ENCODE measurements around the gene C1orf232.

The C1orf232 gene

DNA sequence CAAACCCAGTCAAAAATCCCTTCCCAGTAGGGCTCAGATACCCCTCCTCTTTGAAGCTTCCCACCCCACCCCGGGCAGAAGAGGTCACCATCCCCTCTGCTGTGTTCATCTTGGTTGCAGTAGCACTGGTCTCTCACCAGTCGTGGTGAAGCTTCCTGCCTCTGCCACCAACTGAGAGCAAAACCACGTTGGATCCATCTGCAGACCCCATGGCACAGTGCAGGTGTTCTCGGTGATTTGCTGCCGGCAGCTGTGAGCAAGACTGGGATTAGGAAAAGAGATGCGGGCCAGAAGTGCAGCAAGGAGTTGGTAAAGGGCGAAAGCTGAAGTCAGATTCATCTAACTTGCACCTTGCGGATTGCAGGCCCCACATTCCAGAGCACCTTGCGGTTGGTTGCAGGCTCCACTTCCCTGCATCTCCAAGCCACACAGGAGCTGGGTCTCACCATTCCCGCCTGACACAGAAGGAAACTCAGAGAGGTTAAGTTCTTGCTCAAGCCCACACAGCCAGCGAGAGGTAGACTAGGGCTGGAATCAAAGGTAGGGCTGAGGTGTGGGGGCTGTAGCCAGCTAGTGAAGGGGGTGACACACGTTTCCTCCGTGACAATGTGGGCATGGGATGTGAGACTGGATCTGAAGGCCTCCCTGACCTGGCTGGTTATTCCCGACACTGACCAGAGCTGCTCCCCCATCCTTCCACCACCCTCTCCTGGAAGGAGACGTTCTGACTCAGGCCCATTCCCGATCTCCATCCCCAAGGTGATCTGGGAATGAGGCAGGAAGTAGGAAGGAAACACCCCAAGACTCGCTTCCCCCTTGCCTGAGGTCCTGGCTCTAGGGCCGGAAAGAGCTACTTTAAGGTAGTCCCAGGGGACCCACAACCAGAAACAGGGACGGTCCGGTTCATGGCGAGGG, 13.1 kb downstream of the C1orf232 start:
- no peak for DNase-seq

DNA sequence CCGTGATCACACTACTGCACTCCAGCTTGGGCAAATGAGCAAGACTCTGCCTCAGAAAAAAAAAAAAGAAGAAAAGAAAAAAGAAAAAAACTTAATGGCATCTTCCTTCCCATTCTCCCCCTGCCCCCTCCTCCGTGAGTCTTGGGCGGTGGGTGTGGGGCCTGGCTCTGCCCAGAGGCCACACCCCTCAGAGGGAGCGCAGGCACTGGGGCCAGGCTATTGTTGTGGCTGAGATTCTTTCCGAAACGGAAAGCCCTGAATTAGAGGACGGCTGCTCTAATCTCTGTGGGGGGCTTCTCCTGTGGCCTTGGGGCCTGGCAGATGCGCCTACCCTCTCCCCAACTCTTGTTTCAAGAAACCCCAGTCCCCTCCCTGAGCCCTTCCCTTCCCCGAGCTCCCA, 14.0 kb downstream of the C1orf232 start:
- no peak for DNase-seq

DNA sequence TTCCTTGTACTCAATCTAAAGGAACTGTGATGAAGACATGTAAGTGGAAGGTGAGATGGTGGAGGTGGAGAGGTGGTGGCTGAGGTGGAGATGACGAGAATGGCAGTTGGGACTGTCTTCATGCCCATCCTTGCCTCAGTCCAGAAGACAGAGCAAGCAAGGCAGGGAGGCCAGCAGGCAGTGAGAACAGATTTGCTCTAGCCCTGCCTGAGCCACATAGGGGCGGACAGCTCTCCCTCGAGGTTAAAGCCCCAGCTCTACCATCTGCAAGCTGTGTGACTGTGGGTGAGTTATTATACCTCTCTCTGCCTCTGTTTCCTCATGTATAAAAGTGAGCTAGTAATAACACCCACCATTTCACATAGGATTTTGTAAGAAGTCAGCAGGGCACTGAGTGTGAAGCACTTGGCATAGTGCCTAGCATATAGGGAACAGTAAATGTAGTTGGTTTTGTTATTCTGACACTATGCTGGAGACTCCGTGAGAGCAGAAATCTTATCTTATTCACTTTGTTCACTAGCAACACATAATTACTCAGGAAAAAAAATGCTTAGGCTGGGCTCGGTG, 14.7 kb downstream of the C1orf232 start:
- DNase-seq, result no peak

DNA sequence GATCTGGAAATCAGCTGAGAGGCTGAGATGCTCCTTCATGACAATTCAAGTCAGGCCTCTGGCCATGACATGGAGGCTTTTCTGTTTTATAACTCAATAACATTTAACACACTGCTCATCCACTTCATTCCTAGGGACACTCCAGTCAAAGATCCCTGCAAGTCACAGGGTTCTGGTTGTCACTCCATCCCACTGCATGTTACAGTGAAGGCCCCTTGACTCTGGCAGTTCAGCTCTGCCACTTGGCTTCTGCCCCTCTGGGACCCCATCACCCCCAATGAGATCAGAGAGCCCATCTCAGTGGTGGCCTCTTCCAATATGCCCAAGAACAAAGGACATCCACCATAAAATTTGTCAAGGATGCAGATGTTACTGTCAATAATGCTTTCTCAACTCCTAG, 19.9 kb downstream of the C1orf232 start:
- no peak for DNase-seq

DNA sequence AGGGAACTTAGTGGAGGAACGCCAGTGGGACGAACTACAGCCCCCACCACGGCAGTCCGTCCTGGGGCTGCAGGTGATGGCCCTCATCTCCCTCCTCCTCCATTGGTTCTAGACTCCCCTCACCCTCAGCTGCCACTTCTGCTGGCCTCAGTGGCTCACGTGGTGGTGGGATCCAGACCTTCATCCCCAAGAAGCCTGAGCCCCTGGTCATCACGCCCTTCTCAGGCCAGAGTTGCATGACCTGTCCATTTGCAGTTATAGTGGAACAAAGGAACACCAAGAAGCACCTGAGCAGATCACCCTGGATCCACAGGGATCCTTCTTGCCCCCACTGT, 22.8 kb downstream of the C1orf232 start:
- no peak for DNase-seq

DNA sequence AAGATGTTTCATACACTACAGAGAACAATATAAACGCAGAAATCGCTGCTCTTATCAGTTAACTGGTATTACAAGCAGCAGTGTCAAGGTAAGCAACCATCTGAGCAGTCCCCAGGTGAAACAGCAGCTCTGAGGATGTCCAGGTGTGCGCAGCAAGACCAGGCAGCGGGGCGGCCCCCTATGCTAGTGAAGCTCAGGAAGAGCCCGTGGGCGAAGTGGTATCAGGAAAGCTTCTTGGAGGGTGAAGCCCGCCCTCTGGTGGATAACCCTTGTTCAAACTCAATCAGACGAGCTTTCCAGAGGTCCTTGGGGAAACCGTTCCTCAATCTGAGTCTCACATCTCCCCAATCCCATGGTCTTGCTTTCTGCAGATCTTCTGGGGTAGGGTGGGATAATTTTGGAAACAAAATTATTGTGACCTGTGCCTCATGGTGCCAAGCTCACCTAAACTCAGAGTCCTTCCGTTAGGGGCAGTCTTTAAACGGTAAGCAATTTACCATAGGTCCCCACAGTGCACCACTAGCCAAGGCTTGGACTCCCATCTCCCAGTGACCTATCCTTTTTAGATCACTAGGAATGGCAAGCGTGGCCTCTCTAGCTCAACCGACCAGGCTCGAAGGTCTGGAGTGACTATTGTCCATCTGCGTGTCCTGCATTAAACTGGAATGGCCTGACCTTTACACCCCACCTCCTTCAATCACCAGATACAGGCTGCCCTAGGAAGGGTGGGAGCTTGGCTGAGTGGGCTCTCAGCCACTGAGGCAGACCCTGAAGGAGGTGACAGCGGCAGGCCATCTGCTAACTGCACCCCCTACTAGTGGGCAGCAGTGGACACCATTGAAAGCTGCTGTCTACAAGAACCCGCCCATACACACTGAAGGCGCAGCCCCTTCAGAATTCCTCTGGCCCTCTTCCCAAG, 23.5 kb downstream of the C1orf232 start:
- DNase-seq, result no peak

DNA sequence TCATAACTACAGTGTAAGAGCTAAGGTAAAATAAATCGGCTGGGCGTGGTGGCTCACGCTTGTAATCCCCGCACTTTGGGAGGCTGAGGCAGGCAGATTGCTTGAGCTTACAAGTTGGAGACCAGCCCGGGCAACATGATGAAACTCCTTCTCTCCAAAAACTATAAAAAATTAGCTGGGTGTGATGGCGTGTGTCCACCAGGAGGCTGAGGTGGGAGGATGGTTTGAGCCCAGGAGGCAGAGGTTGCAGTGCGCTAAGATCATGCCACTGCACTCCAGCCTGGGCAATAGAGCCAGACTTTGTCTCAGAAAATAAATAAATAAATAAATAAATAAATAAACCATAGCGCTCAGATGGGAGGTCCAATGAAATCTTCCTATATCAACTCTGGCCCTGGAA, 26.6 kb downstream of the C1orf232 start:
- DNase-seq, result no peak

DNA sequence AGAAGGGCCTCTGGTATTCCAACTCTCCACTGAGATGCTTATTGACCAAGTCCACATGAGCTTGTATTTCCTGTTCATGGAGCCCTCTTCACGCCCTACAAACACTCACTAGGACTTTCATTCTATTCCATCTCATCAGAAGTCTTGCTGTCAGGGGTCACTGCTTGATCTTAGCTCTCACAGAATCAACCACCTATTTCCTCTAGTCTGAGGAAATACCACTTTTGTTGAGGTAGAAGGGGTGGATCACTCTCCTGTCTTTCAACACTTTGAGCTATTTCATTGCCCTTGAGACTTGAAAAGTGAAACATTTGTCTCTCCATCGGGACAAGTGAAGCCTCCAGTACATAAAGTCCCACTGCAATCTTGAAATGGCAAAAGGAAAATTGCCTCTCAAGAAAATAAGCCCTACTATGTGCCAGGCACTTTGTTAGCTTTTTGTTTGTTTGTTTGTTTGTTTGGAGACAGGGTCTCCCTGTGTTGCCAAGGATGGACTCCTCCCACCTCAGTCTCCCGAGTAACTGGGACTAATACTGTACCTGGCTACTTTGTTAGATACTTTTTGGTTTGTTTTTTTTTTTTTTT, 29.7 kb downstream of the C1orf232 start:
- no peak for DNase-seq

DNA sequence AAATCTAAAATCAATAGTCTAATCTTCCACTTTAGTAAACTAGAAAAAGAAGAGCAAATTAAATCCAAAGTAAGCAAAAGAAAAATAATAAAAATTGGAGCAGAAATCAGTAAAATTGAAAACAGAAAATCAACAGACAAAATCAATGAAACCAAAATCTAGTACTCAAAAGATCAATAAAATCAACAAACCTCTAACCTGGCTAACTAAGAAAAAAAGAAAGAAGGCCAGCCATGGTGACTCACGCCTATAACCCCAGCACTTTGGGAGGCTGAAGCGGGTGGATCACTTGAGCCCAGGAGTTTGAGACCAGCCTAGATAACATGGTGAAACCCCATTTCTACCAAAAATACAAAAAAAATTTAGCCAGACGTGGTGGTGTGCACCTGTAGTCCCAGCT, 34.3 kb downstream of the C1orf232 start:
- DNase-seq, result no peak

DNA sequence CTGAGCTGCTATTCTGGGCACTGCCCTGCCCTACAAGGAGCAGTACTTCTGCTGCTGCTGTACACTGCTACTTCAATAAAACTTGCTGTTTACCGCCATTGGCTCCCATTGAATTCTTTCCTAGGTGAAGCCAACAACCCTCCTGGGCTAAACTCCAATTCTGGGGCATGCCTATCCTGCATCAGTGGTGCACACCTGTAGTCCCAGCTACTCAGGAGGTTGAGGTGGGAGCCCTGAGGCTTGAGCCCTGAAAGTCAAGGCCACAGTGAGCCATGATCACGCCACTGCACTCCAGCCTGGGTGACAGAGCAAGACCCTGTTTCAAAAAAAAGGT, 36.0 kb downstream of the C1orf232 start:
- DNase-seq, result no peak

DNA sequence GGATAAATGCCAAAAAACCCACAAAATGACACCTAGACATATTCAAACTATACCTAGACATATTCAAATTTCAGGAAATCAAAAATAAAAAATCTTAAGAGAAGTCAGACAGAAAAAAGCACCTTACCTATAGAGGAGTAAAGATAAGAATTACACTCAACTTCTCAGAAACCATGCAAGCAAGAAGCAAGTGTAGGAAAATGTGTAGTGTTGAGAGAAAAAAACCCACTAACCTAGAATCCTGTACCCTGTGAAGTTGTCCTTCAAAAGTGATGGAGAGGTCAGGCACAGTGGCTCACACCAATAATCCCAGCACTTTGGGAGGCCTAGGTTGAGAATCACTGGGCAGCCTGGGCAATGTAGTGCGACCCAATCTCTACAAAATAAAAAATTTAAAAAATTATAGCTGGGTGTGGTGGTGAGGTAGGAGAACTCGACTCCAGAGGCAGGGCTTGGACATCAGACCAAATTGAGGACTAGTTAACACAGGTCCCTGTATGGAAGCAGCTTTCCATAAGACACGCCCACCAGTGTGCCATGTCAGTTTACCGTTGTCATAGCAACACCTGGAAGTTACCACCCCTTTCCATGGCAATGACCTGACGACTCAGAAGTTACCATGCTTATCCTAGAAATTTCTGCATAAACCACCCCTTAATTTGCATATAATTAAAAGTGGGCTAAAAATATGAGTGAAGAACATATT, 36.5 kb downstream of the C1orf232 start:
- no peak for DNase-seq

DNA sequence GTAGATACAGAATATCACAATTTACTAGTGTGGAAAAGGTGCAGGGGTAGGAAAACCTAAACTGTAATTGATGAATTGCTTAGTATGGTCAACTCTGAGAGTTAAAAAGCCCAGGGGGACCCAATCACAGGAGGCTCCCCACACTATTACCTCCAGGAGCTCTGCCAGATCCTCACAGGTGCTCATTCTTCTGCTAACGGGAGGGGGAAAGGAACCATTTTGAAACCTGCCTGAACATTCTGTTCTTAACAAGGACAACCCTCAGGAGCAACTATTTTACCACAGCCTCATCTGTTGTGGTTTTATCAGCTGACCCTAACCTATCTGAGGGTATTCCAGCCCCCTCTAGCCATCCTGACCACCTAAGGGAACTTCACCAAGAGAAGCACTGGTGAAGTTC, 38.1 kb downstream of the C1orf232 start:
- DNase-seq, result no peak

DNA sequence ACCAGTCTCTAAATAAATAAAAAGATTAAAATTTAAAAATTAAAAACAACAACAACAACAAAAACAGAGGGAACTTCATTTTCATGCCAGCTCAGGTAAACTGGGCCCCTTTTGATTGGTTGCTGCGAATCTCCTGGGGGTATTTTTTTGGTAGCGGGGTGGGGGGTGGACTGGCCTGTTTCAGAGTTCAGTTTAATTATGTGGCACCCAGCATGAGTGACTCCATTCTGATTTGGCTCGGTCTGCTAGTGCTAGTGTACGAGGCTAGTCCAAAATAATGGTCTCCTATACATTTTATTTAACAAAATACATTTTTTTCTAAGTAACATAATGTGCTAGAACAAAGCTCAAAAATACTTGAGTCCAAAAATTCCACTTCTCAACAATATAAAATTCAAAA, 39.0 kb downstream of the C1orf232 start:
- DNase-seq, result no peak

DNA sequence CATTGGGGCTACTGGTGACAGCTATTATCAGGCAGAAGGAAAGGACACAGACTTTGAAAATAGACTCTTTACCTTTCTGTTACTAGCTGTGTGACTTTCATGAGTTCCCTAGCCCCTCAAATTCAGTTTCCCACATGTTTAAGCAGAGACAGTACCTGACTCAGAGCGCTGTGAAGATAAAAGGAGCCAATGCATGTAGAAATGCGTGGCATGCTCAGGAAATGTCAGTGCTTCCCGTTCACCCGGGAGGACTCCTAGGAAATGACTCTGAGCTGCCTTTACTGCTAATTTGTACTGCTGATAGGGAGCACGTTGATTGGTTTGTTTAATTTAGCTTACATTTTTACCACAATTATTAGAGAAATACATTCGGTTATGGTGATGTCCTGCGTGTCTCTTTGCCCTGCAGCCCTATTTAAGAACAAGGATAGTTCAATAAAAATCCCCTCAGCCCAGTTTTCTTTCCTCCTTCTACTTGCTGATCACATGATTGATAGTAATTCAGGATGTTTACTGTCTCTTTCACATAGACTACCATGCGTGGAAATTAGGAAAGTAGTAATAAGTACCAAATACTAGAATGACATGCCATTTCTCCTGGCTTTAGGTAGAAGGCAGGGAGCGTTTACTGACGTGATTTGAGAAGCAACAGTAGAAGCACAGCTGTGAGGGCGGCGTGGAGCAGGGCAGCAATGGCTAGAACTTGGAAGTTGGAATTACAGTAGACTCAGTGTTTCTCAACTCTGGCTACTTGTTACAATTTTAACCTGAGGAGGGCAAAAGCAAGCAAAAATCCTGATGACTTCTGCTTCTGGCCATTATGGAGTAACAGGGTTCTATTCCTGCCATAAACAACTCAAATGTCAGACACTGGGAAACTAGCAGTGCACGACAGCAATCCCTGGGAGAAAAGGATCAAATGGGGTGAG, 41.3 kb downstream of the C1orf232 start:
- no peak for DNase-seq

DNA sequence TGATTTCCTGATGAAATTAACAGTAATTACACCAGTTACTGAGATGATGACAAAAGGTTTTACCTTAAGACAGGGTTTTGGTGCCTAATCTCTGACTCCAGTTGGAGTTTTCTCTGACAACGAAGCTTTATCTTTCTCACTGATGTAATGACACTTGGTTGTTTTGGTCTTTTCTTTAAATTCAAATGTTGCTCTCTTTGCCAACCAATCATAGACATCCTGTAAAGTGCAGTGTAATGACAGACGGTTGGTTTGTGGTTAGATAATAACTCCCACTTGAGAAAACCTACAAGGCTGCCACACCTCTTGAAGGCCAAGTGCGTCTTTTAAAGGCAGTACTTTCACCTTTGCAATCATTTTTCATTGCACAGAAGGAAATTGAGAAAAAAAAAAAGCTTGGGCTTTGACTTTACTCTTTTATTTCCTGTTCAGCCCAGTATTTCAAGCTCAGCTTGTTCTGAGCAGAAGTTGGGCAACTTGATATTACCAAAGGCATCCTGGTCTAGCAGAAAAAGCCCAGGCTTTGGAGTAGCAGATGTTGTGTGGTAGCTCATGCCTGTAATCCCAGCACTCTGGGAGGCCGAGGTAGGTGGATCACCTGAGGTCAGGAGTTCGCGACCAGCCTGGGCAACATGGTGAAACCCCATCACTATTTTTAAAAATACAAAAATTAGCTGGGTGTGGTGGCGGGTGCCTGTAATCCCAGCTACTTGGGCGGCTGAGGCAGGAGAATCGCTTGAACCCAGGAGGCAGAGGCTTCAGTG, 42.3 kb downstream of the C1orf232 start:
- DNase-seq, result peak; percentile 83

DNA sequence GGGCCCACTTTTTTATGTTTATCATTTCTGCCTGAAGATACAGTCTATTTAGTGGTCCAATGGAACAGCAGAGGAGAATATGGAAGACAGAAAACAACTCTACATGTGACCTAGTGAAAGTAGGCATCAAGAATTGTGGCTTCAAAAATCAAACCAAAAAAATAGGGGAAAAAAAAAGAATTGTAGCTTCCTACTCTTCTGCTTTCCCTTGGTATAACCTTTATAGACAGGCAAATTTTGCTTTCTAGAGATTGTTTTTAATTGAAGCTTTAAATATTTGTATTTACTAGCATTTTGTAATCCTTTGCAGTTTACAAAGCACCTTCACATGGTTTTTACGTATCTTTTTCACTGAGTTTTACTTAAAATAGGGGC, 42.8 kb downstream of the C1orf232 start:
- DNase-seq, result no peak

DNA sequence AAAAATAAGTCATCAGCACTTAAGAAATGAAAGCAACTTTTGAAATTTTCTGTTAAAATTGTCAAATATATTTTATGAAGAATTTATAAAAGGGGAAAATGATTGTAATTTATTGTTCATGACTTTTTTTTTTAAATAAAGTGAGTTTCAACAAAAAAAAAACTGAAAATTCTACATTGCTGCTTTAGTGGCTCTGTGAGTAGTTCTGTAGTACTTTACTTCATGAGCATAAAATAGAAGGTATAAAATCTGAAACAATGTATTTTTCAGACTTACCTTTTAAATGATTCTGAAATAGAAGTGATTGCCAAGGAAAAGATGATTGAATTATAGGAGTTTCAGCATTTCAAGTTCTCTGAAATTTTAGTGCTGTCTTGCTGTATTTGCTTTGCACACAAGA, 43.4 kb downstream of the C1orf232 start:
- DNase-seq, result no peak

DNA sequence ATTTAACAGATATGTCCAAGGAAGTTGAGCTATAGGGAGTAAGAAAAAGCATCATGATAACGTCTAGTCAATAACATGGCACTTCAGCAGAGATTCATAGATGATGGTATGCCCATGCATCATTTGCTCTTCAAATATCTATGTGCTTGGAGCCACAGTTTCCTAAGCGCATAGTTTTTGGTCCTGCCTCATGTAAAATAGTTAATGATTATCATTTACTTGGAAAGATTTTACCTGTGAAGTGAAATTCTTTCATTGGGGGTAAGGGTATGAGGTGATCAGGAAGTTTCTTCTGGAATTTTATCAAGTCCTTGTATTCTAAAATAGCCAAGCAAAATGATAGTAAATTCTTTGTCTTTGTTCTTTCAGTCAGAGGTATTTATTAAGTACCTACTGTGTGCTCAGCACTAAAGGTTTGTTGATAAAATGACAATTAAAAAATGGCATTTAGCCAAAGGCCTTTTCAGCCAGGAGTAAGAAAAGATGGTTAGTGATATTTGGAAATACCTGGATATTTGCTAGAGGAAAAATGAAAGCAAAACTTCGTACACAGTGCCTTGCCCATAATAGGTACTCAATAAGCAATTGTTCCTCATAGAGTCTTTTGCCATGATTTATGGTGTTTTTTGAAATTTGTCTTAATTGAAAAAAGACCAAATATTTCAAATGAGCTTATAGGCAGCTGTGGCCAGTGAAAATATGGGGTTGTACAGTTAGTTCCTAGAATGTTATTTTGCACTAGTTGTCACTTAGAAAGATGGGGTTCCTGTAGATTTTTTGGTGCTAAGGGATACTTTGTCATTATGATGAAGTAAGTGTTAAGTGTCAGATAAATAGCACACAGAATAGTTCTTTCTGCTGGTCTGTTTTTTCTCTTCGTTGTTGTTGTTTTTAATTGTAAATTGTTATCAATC, 44.1 kb downstream of the C1orf232 start:
- DNase-seq, result no peak

Data from SIG-M5 (cell line).